ENCODE measurements around the gene APOBEC3C.
"Not testable (repeated sequence)": the region's sequence is repeated elsewhere in the genome, so short reads cannot be mapped to it uniquely, and the experiment has no call there.

Gene APOBEC3C

DNA sequence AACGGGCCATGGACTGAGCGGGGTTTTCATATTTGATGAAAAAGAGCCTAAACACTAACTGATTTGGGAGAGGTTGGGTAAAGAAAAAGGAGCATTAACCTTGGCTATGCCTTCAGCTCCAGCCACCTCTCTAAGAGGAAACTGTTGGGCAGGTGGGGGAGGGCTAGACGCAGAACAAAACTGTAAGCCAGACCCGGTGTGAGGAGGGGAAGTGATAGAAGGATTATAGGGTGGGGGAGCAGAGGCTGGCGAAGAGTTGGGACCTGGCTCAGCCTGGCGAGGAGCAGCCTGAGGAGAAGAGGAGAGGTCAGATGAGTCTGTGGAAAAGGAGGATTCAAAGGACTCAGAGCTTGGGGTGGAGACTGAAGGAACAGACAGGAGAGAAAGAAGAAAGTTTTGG, 47.2 kb downstream of the APOBEC3C start:
- not testable (repeated sequence) for DNase-seq (ENCODE audit: low read depth in 2 of 2)

DNA sequence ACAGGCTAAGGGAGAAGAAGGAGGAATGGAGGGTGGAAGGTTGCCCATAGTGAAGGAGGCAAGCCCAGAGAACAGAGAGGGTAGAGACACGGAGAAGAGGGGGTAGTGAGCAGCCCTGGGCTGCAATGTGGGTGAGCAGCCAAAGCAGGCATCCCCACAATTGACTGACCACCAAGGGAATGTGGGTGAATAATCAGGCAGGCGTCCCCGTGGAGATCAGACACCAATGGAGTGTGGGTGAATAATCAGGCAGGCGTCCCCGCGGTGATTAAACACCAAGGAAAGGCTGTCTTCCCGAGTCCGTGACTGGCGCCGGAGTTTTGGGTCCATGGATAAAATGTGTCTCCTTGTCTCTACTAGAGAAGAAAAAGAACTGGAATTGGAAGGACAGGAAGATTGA, 47.9 kb downstream of the APOBEC3C start:
- not testable (repeated sequence) for DNase-seq (ENCODE audit: low read depth in 2 of 2)

DNA sequence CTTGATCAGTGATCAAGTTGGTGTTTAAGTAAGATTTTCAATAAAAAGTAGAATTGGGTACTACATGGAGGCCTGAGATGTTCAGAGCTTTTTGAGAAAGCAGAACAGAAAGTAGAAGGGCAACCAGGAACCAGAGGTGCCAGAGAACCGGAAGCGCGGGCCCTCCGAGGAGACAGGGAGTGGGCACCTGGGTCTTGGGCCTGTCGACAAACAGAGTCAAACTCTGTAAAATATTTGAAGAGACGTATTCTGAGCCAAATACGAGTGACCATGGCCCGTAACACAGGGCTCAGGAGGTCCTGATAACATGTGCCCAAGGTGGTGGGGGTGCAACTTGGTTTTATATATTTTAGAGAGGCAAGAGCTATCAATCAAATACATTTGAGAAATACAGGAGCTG, 49.8 kb downstream of the APOBEC3C start:
- DNase-seq (ENCODE audit: low read depth in 2 of 2), result not testable (repeated sequence)

DNA sequence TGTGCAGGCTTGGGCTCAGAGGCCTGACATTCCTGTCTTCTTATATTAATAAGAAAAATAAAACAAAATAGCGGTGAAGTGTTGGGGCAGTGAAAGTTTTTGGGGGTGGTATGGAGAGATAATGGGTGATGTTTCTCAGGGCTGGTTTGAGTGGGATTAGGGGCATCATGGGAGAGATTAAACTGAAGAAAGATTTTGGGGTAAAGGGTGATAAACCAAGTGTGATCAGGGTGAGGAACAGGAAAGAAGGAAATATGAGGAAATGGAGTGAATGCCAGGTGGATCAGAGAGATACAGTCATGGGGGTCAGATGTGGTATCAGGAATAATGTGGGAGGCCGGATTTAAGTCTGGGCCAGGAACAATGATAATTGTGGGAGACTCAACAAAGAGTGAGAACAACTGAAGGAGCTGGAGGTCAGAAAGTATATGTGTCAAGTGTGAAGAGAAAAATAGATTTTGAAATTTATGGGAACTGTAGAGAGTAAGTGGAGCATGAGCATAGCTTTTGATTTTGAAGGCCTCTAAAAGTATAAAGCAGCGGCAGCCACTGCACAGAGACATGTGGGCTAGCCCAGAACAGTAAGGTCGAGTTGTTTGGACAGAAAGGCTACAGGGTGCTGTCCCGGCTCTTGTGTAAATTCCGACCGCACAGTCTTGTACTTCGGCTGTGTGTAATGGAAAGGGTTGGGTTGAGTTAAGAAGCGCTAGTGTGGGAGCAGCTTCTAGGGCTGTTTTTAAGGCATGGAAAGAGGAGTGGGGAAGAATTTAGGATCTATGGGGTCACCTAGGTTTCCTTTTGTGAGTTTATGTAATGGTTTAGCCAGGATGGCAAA, 52.6 kb downstream of the APOBEC3C start:
- DNase-seq (ENCODE audit: low read depth in 2 of 2), result not testable (repeated sequence)

DNA sequence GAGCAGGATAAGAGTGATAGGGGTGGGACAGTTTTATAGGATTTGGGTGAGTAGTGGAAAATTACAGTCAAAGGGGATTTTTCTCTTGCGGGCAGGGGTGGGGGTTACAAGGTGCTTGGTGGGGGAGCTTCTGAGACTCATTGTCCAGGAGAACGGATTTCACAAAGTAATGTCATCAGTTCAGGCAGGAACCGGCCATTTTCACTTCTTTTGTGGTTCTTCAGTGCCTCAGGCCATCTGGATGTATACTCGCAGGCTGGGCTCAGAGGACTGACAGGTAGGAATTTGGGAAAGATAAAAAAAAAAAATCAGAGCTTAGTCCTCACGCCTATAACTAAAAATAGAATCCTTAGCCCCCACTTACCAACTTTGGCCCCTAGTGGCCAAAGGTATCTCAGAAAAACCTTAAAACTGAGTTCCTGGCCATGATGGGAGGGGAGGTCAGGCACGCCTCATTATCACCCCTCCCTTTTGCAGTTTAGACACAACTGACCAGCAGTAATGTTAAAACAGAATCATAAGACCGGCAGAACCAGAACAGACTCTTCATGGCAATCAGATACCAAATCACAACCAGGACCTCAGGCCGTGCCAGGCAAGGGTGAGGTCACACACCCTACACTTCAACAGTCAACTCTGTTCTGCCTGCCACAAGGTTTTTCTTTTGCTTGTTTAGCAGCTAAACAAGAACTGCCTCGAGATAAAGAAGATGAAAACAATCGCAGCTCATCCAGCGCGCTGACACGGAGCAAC, 54.2 kb downstream of the APOBEC3C start:
- no peak for DNase-seq (ENCODE audit: low read depth in 2 of 2)

Measured in stimulated activated CD8-positive, alpha-beta memory T cell treated with anti-CD3 and anti-CD28 coated beads, Interleukin-15, amount 100 ng/mL, for 4 hours (primary cell).